Fibroblast of lung (primary cell): Measurements from ENCODE around the gene JUND. TPM values are rescaled to one million over a fixed set of nuclear protein-coding genes. Genes with fewer than 3 reads are reported as not detected.

ENCODE experiments used
- DNase-seq, 2 donors: peaks; one replicate each; pipeline versions ENCODE4 v3.0.0 to v3.0.0-alpha.2; 2010; ENCODE audit warnings: low read depth in 2 of 2
- H2AFZ ChIP-seq: 2 replicates; pipeline ENCODE4 v1.5.1; 2012; ENCODE audit warnings: low read length, control low read depth, inconsistent platforms
- H3K27ac ChIP-seq: 2 replicates; pipeline ENCODE4 v1.5.1; 2011; ENCODE audit warnings: low read length, control low read depth; ENCODE audit not compliant: insufficient read depth
- H3K27me3 ChIP-seq: 2 replicates; pipeline ENCODE4 v1.5.1; 2011; ENCODE audit warnings: mild to moderate bottlenecking, low read length; ENCODE audit not compliant: control insufficient read depth, insufficient read depth
- H3K36me3 ChIP-seq: 2 replicates; pipeline ENCODE4 v1.5.1; 2011; ENCODE audit warnings: low read length; ENCODE audit not compliant: control insufficient read depth, insufficient read depth
- H3K4me1 ChIP-seq: 2 replicates; pipeline ENCODE4 v1.5.1; 2011; ENCODE audit warnings: low read length; ENCODE audit not compliant: control insufficient read depth, insufficient read depth; ENCODE audit errors: extremely low read depth
- H3K4me2 ChIP-seq: 2 replicates; pipeline ENCODE4 v1.5.1; 2011; ENCODE audit warnings: low read length, control low read depth; ENCODE audit not compliant: insufficient read depth; ENCODE audit errors: extremely low read depth
- H3K4me3 ChIP-seq, 4 experiments: fragments of 200-600 bp in 1 of 4; sonication (generic) in 1 of 4; replicated peaks in 1 of 4; 2 replicates each; pipeline ENCODE4 v1.5.1; 2011 to 2016; ENCODE audit warnings: low read length in 4 of 4, low read depth in 3 of 4, mild to moderate bottlenecking in 3 of 4, control low read depth in 2 of 4, inconsistent platforms in 1 of 4, mixed read lengths in 1 of 4; ENCODE audit not compliant: insufficient read depth in 1 of 4; ENCODE audit errors: control extremely low read depth in 1 of 4
- H3K79me2 ChIP-seq: 2 replicates; pipeline ENCODE4 v1.5.1; 2012; ENCODE audit warnings: mild to moderate bottlenecking, low read length, inconsistent platforms; ENCODE audit not compliant: control insufficient read depth, insufficient read depth
- H3K9ac ChIP-seq: 2 replicates; pipeline ENCODE4 v1.5.1; 2011; ENCODE audit warnings: mild to moderate bottlenecking, low read length, control low read depth; ENCODE audit not compliant: insufficient read depth
- H3K9me3 ChIP-seq: 2 replicates; pipeline ENCODE4 v1.5.1; 2012; ENCODE audit warnings: low read depth, low read length; ENCODE audit not compliant: control insufficient read depth, insufficient read depth
- H4K20me1 ChIP-seq: 2 replicates; pipeline ENCODE4 v1.5.1; 2011; ENCODE audit warnings: low read length; ENCODE audit not compliant: control insufficient read depth, insufficient read depth; ENCODE audit errors: extremely low read depth
- EZH2 ChIP-seq: IDR thresholded peaks from 2 replicates; pipeline ENCODE4 v1.5.1; 2012; ENCODE audit warnings: low read length, control low read depth, mild to moderate bottlenecking; ENCODE audit errors: missing control alignments
- polyA plus RNA-seq, 2 donors: library from polyadenylated mRNA; depleted of rRNA in 1 of 2; stranded (reverse) in 1 of 2; unstranded in 1 of 2; fragments of >200 nt; gene quantifications; 2 replicates each; pipeline ENCODE4 v1.2.1, GENCODE V29; 2011 to 2012; ENCODE audit warnings: missing spikeins in 1 of 2
- total RNA-seq: library from RNA; depleted of rRNA; stranded (reverse); fragments of >200 nt; gene quantifications from 2 replicates; pipeline ENCODE4 v1.2.1, GENCODE V29; 2014
- TF ChIP-seq, protein P1 (sequence below), 2 donors: IDR thresholded peaks in 1 of 2; conservative IDR thresholded peaks in 1 of 2; 1 replicate in 1 of 2; 2 replicates in 1 of 2; pipeline ENCODE4 v1.5.1; 2011 to 2012; ENCODE audit warnings: low read length in 2 of 2, control low read depth in 1 of 2, inconsistent platforms in 1 of 2, low read depth in 1 of 2, mild to moderate bottlenecking in 1 of 2

The JUND gene
- total and polyA plus RNA-seq, 2 donors (not counting 1 experiment from before 2014, with no cell fraction given), result 65.8 to 166 TPM

DNA sequence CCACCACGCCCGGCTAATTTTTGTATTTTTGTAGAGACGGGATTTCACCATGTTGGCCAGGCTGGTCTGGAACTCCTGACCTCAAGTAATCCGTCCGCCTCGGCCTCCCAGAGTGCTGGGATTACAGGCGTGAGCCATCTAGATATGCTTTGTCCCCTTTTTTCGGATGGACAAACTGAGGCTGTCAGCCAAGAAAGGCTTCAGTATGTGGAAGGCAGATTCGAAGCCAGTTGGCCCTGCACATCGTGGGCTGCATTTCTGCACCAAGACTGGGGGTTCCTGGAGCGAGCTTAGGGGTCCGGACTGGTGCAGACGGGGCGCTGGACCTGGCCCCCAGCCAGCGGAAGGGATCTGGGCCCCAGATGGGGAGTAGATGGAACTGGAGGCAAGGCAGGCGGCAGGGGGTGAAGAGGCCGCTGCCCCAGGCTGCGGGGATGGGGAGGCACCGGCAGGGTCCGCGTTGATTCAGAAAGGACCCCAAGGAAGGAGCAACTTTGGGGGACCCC is 9.7 kb upstream of the JUND start:
- Histone ChIP-seq H3K79me2 (no peaks in the 10 kb centered on the region), H3K9me3 (no peaks in the 10 kb centered on the region), H3K4me2 (no peak overlapping the region), H3K36me3 (no peaks in the 10 kb centered on the region), H2AFZ (no peak overlapping the region), H4K20me1 (no peaks in the 10 kb centered on the region), H3K27ac (no peak overlapping the region), H3K9ac (no peak overlapping the region), H3K27me3 (no peaks in the 10 kb centered on the region), H3K4me3 (peak overlapping the region in 2 of 4 experiments; percentile 26 to 62), H3K4me1 (peaks cover 19% of the 10 kb centered on the region)
- DNase-seq, result no peak
- TF ChIP-seq, protein P1, sequence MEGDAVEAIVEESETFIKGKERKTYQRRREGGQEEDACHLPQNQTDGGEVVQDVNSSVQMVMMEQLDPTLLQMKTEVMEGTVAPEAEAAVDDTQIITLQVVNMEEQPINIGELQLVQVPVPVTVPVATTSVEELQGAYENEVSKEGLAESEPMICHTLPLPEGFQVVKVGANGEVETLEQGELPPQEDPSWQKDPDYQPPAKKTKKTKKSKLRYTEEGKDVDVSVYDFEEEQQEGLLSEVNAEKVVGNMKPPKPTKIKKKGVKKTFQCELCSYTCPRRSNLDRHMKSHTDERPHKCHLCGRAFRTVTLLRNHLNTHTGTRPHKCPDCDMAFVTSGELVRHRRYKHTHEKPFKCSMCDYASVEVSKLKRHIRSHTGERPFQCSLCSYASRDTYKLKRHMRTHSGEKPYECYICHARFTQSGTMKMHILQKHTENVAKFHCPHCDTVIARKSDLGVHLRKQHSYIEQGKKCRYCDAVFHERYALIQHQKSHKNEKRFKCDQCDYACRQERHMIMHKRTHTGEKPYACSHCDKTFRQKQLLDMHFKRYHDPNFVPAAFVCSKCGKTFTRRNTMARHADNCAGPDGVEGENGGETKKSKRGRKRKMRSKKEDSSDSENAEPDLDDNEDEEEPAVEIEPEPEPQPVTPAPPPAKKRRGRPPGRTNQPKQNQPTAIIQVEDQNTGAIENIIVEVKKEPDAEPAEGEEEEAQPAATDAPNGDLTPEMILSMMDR (conservative IDR thresholded peaks at IDR 0.05 in 1 of 2, IDR thresholded peaks at IDR 0.05 in 1 of 2; ENCODE audit: low read depth in 1 of 2, low read length in 2 of 2), result peak in 1 of 2 donors; percentile 12
- no peak for TF ChIP-seq EZH2

DNA sequence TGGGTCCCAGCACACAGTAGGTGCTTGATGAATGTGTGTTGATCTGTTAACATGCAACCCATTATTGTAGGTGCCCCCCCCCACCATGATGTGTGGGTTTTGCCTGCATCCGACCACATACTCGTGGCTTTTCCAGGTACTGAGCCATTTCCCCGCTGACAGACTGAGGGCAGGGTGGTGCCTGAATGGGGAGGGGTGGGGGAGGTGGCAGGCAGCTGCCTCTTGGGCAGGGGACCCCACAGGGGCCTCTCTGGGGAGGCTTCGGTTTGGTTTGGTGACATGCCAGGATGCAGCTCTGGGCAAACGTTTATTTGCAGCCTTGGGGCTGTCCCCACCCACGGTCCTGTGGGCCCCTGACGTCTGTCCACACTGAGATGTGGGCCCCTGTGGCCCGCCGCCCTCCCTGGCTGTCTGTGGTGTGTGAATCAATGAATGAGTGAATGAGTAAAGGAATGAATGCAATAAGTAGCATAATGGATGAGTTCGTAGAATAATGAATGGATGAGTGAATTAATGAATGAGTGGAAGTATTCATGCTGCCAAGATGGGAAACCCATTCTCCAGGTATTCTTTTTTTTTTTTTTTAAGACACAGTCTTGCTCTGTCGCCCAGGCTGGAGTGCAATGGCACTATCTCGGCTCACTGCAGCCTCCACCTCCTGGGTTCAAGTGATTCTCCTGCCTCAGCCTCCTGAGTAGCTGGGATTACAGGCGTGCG is 9.0 kb upstream of the JUND start:
- H3K4me1 ChIP-seq, result peaks cover 22% of the 10 kb centered on the region
- H3K9me3 ChIP-seq, result no peaks in the 10 kb centered on the region
- no peak overlapping the region for H3K9ac ChIP-seq
- no peaks in the 10 kb centered on the region for H3K36me3 ChIP-seq
- H3K27me3 ChIP-seq, result no peaks in the 10 kb centered on the region
- H4K20me1 ChIP-seq, result no peaks in the 10 kb centered on the region
- H2AFZ ChIP-seq, result no peak overlapping the region
- no peaks in the 10 kb centered on the region for H3K79me2 ChIP-seq
- H3K27ac ChIP-seq, result no peak overlapping the region
- TF ChIP-seq EZH2, result no peak
- TF ChIP-seq, protein P1 (conservative IDR thresholded peaks at IDR 0.05 in 1 of 2, IDR thresholded peaks at IDR 0.05 in 1 of 2; ENCODE audit: low read depth in 1 of 2, low read length in 2 of 2), result no peak
- peak overlapping the region; percentile 27 for H3K4me2 ChIP-seq
- peak in 1 of 2 donors; percentile 41 for DNase-seq
- no peak overlapping the region for H3K4me3 ChIP-seq

DNA sequence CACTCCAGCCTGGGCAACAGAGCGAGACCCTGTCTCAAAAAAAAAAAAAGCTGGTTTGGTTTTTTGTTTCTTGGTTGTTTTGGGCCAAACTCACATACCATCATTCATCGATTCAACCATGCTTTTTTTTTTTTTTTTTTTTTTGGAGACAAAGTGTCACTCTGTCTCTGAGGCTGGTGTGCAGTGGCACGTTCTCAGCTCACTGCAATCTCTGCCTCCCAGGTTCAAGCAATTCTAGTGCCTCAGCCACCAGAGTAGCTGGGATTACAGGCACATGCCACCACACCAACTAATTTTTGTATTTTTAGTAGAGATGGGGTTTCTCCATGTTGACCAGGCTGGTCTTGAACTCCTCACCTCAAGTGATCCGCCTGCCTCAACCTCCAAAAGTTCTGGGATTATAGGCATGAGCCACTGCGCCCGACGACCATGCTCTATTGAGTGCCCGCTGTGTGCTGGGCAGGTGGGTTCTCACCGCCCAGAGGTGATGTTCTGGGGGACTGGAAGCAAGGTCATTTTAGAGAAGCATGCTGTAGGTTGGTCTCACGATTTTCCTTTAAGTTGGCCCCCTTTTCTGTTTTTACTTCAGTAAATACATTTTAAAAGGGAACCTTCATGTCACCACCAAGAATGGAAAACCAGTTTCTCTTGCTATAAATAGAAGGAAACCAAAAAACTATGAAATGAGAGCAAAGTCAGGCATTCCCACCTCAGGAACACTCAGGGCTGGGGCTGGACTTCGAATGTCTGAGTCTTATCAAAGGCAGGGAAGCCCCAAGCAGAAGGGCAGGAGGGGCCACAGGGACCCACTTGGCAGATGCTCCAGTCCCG is 8.3 kb upstream of the JUND start:
- H3K36me3 ChIP-seq, result no peaks in the 10 kb centered on the region
- H3K9me3 ChIP-seq, result no peaks in the 10 kb centered on the region
- H3K4me2 ChIP-seq, result peak overlapping the region; percentile 27
- H4K20me1 ChIP-seq, result no peaks in the 10 kb centered on the region
- no peak overlapping the region for H3K9ac ChIP-seq
- TF ChIP-seq, protein P1 (conservative IDR thresholded peaks at IDR 0.05 in 1 of 2, IDR thresholded peaks at IDR 0.05 in 1 of 2; ENCODE audit: low read depth in 1 of 2, low read length in 2 of 2), result no peak
- no peak for TF ChIP-seq EZH2
- no peaks in the 10 kb centered on the region for H3K27me3 ChIP-seq
- no peak overlapping the region for H2AFZ ChIP-seq
- H3K79me2 ChIP-seq, result no peaks in the 10 kb centered on the region
- H3K27ac ChIP-seq, result no peak overlapping the region
- H3K4me1 ChIP-seq, result peaks cover 22% of the 10 kb centered on the region
- no peak for DNase-seq
- no peak overlapping the region for H3K4me3 ChIP-seq
